Parathyroid adenoma (tissue), 2 donors: ENCODE data around the gene TSC2.

Source experiments
- H2AFZ ChIP-seq: fragments of 300-600 bp; sonication (generic); one replicate; pipeline ENCODE4 v1.7.0; 2017; ENCODE audit warnings: antibody characterized with exemption, mild to moderate bottlenecking
- H3K27ac ChIP-seq: fragments of 300-600 bp; sonication (generic); one replicate; pipeline ENCODE4 v1.7.0; 2017
- H3K27me3 ChIP-seq: fragments of 300-600 bp; sonication (generic); one replicate; pipeline ENCODE4 v1.7.0; 2017; ENCODE audit warnings: low read length; ENCODE audit not compliant: control insufficient read depth, insufficient read depth
- H3K36me3 ChIP-seq: fragments of 300-600 bp; sonication (generic); one replicate; pipeline ENCODE4 v1.7.0; 2017; ENCODE audit warnings: low read length; ENCODE audit not compliant: control insufficient read depth, insufficient read depth
- H3K4me1 ChIP-seq: fragments of 300-600 bp; sonication (generic); one replicate; pipeline ENCODE4 v1.7.0; 2017; ENCODE audit warnings: control low read depth
- H3K4me2 ChIP-seq: fragments of 300-600 bp; sonication (generic); one replicate; pipeline ENCODE4 v1.7.0; 2017; ENCODE audit warnings: low read length
- H3K4me3 ChIP-seq: fragments of 300-600 bp; sonication (generic); one replicate; pipeline ENCODE4 v1.7.0; 2017; ENCODE audit warnings: low read depth, low read length
- H3K79me2 ChIP-seq: fragments of 300-600 bp; sonication (generic); one replicate; pipeline ENCODE4 v1.7.0; 2017; ENCODE audit warnings: control low read depth
- H3K9ac ChIP-seq: fragments of 300-600 bp; sonication (generic); one replicate; pipeline ENCODE4 v1.7.0; 2017; ENCODE audit warnings: mild to moderate bottlenecking
- H3K9me3 ChIP-seq: fragments of 300-600 bp; sonication (generic); one replicate; pipeline ENCODE4 v1.7.0; 2017; ENCODE audit warnings: low read length; ENCODE audit not compliant: control insufficient read depth
- TF ChIP-seq, protein P1 (sequence below): fragments of 300-600 bp; sonication (generic); IDR thresholded peaks from one replicate; pipeline ENCODE4 v1.7.0; 2017; ENCODE audit warnings: antibody characterized with exemption, mild to moderate bottlenecking
- donor health status: primary hyperparathyroidism.

The TSC2 gene

GRCh38 chr16:2090481-2090776 lies 42.6 kb downstream of the TSC2 start:
- Histone ChIP-seq H3K79me2 (no peaks in the 10 kb centered on the region), H3K4me3 (peak overlapping the region; percentile 52), H3K4me2 (peak overlapping the region; percentile 84), H3K4me1 (no peaks in the 10 kb centered on the region), H3K9me3 (no peaks in the 10 kb centered on the region), H3K36me3 (no peaks in the 10 kb centered on the region), H3K27me3 (no peaks in the 10 kb centered on the region), H3K9ac (no peak overlapping the region), H2AFZ (no peak overlapping the region), H3K27ac (no peak overlapping the region)
- TF ChIP-seq, protein P1, sequence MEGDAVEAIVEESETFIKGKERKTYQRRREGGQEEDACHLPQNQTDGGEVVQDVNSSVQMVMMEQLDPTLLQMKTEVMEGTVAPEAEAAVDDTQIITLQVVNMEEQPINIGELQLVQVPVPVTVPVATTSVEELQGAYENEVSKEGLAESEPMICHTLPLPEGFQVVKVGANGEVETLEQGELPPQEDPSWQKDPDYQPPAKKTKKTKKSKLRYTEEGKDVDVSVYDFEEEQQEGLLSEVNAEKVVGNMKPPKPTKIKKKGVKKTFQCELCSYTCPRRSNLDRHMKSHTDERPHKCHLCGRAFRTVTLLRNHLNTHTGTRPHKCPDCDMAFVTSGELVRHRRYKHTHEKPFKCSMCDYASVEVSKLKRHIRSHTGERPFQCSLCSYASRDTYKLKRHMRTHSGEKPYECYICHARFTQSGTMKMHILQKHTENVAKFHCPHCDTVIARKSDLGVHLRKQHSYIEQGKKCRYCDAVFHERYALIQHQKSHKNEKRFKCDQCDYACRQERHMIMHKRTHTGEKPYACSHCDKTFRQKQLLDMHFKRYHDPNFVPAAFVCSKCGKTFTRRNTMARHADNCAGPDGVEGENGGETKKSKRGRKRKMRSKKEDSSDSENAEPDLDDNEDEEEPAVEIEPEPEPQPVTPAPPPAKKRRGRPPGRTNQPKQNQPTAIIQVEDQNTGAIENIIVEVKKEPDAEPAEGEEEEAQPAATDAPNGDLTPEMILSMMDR = no peak

DNA sequence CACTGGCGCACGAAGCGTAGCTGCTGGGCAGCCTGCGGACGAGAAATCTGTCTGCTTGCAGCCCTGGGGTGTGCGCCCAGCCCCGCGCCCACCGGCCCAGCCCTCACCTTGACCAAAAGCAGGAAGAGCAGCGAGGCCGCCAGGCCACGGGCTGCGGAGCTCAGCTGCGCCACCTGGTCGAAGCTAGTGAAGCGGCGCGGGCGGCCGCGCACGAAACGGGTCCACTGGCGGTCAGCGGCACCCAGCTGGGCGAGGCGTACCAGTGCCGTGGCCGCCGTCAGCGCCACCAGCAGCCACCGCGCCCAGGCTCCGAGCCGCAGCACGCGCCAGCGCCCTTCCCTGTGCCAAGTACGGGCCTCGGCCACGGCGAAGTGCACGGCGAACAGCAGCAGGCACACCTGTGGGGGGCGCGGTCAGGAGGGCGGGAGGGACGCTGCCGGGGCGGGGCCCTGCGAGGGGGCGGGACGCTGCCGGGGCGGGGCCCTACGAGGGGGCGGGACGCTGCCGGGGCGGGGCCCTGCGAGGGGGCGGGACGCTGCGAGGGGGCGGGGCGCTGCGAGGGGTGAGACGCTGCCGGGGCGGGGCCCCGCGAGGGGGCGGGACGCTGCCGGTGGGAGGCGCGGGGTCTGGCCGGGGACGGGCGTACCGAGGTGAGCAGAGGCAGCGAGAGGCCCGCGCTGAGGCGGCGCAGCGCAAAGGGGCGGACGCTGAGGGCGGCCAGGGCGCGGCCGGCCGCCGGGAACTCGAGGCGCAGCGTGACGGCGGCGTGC lies 43.2 kb downstream of the TSC2 start:
- H3K4me3 ChIP-seq = peak overlapping the region; percentile 52
- H3K4me2 ChIP-seq = peak overlapping the region; percentile 84
- no peak overlapping the region for H3K9ac ChIP-seq
- H3K36me3 ChIP-seq = no peaks in the 10 kb centered on the region
- TF ChIP-seq, protein P1 = no peak
- H3K27ac ChIP-seq = no peak overlapping the region
- no peaks in the 10 kb centered on the region for H3K4me1 ChIP-seq
- H3K9me3 ChIP-seq = no peaks in the 10 kb centered on the region
- no peaks in the 10 kb centered on the region for H3K79me2 ChIP-seq
- H3K27me3 ChIP-seq = no peaks in the 10 kb centered on the region
- no peak overlapping the region for H2AFZ ChIP-seq

GRCh38 chr16:2091547-2092255 lies 43.9 kb downstream of the TSC2 start:
- Histone ChIP-seq H3K9me3 (no peaks in the 10 kb centered on the region), H3K79me2 (no peaks in the 10 kb centered on the region), H3K4me1 (peaks cover 3% of the 10 kb centered on the region), H3K27ac (no peak overlapping the region), H3K27me3 (no peaks in the 10 kb centered on the region), H3K36me3 (no peaks in the 10 kb centered on the region), H3K4me2 (peak overlapping the region; percentile 47), H3K4me3 (no peak overlapping the region), H2AFZ (no peak overlapping the region), H3K9ac (no peak overlapping the region)
- TF ChIP-seq, protein P1 = no peak

GRCh38 chr16:2092256-2092620 lies 44.5 kb downstream of the TSC2 start:
- Histone ChIP-seq H3K4me3 (no peak overlapping the region), H2AFZ (no peak overlapping the region), H3K36me3 (no peaks in the 10 kb centered on the region), H3K4me2 (no peak overlapping the region), H3K9me3 (no peaks in the 10 kb centered on the region), H3K4me1 (peaks cover 3% of the 10 kb centered on the region), H3K79me2 (no peaks in the 10 kb centered on the region), H3K27ac (no peak overlapping the region), H3K9ac (no peak overlapping the region), H3K27me3 (no peaks in the 10 kb centered on the region)
- TF ChIP-seq, protein P1 = no peak

DNA sequence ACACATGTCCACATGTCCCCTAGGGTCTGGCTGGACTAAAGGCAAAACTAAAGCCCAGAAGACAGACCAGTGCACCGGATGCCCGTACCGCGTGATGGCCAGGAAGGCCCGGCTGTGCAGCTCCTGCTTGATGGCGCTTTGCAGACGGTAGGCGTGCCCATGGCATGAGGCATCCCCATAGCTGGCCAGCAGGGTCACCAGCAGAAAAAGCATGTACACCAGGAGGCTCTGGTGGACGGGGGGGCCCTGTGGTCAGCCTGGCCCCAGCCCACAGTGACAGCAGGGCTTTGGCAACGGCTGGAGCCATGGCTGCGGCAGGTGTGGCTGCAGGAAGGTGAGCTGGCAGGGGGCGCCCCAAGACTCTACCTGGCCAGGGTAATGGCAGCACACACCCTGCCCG lies 45.1 kb downstream of the TSC2 start:
- no peaks in the 10 kb centered on the region for H3K79me2 ChIP-seq
- no peak overlapping the region for H3K9ac ChIP-seq
- H3K4me1 ChIP-seq = peaks cover 3% of the 10 kb centered on the region
- H3K4me2 ChIP-seq = no peak overlapping the region
- no peaks in the 10 kb centered on the region for H3K36me3 ChIP-seq
- no peak overlapping the region for H3K27ac ChIP-seq
- TF ChIP-seq, protein P1 = no peak
- no peak overlapping the region for H3K4me3 ChIP-seq
- no peaks in the 10 kb centered on the region for H3K9me3 ChIP-seq
- no peaks in the 10 kb centered on the region for H3K27me3 ChIP-seq
- no peak overlapping the region for H2AFZ ChIP-seq
